Fibroblast of lung (primary cell): Measurements from ENCODE around the gene ZNF423.

ENCODE experiments used
- EZH2 ChIP-seq: IDR thresholded peaks from 2 replicates; pipeline ENCODE4 v1.5.1; 2012; ENCODE audit warnings: low read length, control low read depth, mild to moderate bottlenecking; ENCODE audit errors: missing control alignments
- TF ChIP-seq, protein P1 (sequence below), 2 donors: IDR thresholded peaks in 1 of 2; conservative IDR thresholded peaks in 1 of 2; 1 replicate in 1 of 2; 2 replicates in 1 of 2; pipeline ENCODE4 v1.5.1; 2011 to 2012; ENCODE audit warnings: low read length in 2 of 2, control low read depth in 1 of 2, inconsistent platforms in 1 of 2, low read depth in 1 of 2, mild to moderate bottlenecking in 1 of 2

DNA sequence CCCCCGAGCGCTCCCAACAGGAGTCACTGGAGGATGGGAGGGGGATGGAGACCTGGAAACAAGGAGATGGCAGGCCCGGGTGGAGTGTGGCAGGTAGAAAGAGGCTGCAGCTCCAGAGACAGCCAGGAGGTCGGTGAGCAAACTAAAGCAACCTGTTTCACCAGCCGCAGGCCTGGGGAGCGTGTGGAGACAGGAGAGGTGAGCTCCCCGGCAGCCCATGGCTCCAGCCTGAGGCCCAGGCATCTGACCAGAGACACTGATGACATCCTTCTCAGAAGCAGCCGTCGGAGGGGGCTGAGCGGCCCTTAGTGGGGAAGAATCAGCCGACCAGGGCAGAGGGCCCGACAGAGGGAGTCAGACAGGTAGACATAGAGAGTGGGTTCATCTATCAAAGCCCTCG is 165.1 kb downstream of the ZNF423 start:
- TF ChIP-seq, protein P1, sequence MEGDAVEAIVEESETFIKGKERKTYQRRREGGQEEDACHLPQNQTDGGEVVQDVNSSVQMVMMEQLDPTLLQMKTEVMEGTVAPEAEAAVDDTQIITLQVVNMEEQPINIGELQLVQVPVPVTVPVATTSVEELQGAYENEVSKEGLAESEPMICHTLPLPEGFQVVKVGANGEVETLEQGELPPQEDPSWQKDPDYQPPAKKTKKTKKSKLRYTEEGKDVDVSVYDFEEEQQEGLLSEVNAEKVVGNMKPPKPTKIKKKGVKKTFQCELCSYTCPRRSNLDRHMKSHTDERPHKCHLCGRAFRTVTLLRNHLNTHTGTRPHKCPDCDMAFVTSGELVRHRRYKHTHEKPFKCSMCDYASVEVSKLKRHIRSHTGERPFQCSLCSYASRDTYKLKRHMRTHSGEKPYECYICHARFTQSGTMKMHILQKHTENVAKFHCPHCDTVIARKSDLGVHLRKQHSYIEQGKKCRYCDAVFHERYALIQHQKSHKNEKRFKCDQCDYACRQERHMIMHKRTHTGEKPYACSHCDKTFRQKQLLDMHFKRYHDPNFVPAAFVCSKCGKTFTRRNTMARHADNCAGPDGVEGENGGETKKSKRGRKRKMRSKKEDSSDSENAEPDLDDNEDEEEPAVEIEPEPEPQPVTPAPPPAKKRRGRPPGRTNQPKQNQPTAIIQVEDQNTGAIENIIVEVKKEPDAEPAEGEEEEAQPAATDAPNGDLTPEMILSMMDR (conservative IDR thresholded peaks at IDR 0.05 in 1 of 2, IDR thresholded peaks at IDR 0.05 in 1 of 2; ENCODE audit: low read depth in 1 of 2, low read length in 2 of 2), result no peak
- no peak for TF ChIP-seq EZH2
